Lower leg skin (tissue), 4 donors: ENCODE measurements around the gene RABGAP1. TPM values are rescaled to one million over a fixed set of nuclear protein-coding genes. Genes with fewer than 3 reads are reported as not detected.

ENCODE experiments used
- DNase-seq, 2 donors: peaks; one replicate each; pipeline ENCODE4 v3.0.0-alpha.2; 2019; ENCODE audit warnings: low spot score in 2 of 2
- H3K4me3 ChIP-seq: fragments of 200-600 bp; sonication (generic); 2 replicates; pipeline ENCODE4 v1.5.1; 2017; ENCODE audit warnings: mild to moderate bottlenecking, low read depth; ENCODE audit not compliant: poor library complexity, severe bottlenecking
- CTCF ChIP-seq, 3 donors: fragments of 450-650 bp; IDR thresholded peaks; one replicate each; pipeline ENCODE4 v1.5.1; 2016; ENCODE audit warnings: antibody characterized with exemption in 3 of 3, mild to moderate bottlenecking in 3 of 3, moderate library complexity in 2 of 3
- POLR2A ChIP-seq, 2 donors: fragments of 450-650 bp; IDR thresholded peaks; one replicate each; pipeline ENCODE4 v1.6.1; 2016 to 2017; ENCODE audit warnings: antibody characterized with exemption in 2 of 2, mild to moderate bottlenecking in 1 of 2, moderate library complexity in 1 of 2
- WGBS, 2 donors: methylation state at CpG; one replicate each; pipeline ENCODE4 v1.1.5; 2018; 5-methylcytosine and 5-hydroxymethylcytosine counted together
- intact Hi-C: fragments of 100-400 bp; cut with DNase I; formaldehyde crosslinking; loops from one replicate; pipeline ENCODE4 v1.15.0; 2023; ENCODE audit warnings: low total_unique reads
- total RNA-seq, 4 donors: library from RNA; depleted of rRNA; stranded (reverse); fragments of >200 nt; gene quantifications; one replicate each; pipeline ENCODE4 v1.1.0, GENCODE V29; 2016

The RABGAP1 gene
- total RNA-seq, 4 donors from 2014 or later: 36.7 to 52.1 (median 45.4) TPM

- H3K4me3 ChIP-seq: no peak overlapping the region
- DNase-seq: no peak
- 91 to 95% methylated on average over 1 of the region's 1 CpG for WGBS, 2 donors
- no peak for TF ChIP-seq CTCF (IDR thresholded peaks at IDR 0.05)
- no peak for TF ChIP-seq POLR2A (IDR thresholded peaks at IDR 0.05)
- intact Hi-C loops: no loop called here
Observed at GRCh38 chr9:123129423-123129822, 188.6 kb downstream of the RABGAP1 start.

- TF ChIP-seq POLR2A (IDR thresholded peaks at IDR 0.05) (no peak), CTCF (IDR thresholded peaks at IDR 0.05) (no peak)
- intact Hi-C loops: no loop called here
- H3K4me3 ChIP-seq: no peak overlapping the region
- WGBS, 2 donors: 82 to 84% methylated on average over 1 of the region's 1 CpG
- DNase-seq: no peak
Observed at GRCh38 chr9:123131258-123131657, 190.4 kb downstream of the RABGAP1 start.

GRCh38 chr9:123131993-123132392 is 191.2 kb downstream of the RABGAP1 start:
- TF ChIP-seq CTCF (IDR thresholded peaks at IDR 0.05) (no peak), POLR2A (IDR thresholded peaks at IDR 0.05) (no peak)
- H3K4me3 ChIP-seq: no peak overlapping the region
- no peak for DNase-seq
- intact Hi-C loops: no loop called here

GRCh38 chr9:123132696-123133095 is 191.9 kb downstream of the RABGAP1 start:
- TF ChIP-seq CTCF (IDR thresholded peaks at IDR 0.05): no peak
- no peak for TF ChIP-seq POLR2A (IDR thresholded peaks at IDR 0.05)
- DNase-seq: no peak
- H3K4me3 ChIP-seq: no peak overlapping the region
- intact Hi-C loops: no loop called here
- 91 to 96% methylated on average over 6 of the region's 6 CpGs for WGBS, 2 donors

GRCh38 chr9:123135430-123135829 is 194.6 kb downstream of the RABGAP1 start:
- DNase-seq: no peak
- 80 to 95% methylated on average over 5 of the region's 5 CpGs for WGBS, 2 donors
- no peak for TF ChIP-seq CTCF (IDR thresholded peaks at IDR 0.05)
- TF ChIP-seq POLR2A (IDR thresholded peaks at IDR 0.05): no peak
- intact Hi-C loops: no loop called here
- H3K4me3 ChIP-seq: no peak overlapping the region

- WGBS, 2 donors: 87 to 94% methylated on average over 2 of the region's 2 CpGs
- no peak for TF ChIP-seq POLR2A (IDR thresholded peaks at IDR 0.05)
- TF ChIP-seq CTCF (IDR thresholded peaks at IDR 0.05): no peak
- no peak overlapping the region for H3K4me3 ChIP-seq
- intact Hi-C loops: no loop called here
- DNase-seq: no peak
Observed at GRCh38 chr9:123138163-123138562, 197.3 kb downstream of the RABGAP1 start.
